ENCODE data around the gene PRM2.

DNA sequence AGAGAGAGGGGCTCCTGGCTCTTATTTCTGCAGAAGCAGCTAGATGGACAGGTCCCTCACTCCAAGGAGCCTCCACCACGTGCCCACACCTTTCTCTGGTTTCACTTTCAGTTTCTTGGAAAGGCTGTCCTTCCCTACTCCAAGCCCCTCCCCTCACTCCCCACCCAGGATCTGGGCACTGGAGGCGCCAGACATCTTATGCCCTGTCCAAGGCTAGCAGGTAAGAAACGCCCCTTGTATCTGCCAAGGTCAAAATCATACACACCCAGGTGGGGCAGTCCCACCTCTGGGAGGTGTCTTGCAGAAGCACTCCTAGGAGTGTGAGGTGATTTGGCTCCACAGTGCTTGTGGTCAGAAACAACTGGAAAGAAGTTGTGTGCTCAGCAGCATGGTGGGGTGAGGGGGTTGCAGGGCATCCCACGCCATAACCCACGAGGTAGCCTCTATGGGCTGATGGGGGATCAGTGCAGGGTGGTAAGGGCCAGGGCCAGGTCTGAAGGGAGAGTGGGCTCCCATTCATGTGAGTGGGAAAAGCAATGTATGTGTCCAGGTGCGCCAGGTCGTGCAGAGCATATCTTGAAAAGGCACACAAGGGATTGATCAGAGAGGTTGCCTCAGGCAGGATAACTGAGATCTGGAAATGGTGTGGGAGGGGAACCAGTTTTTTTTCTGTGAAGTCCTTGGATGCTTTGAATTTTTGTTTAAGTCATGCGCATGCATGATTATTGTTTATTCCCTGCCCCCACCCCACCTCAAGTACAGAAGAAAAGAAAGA lies 36.6 kb upstream of the PRM2 start:
- TF ChIP-seq, protein P1, sequence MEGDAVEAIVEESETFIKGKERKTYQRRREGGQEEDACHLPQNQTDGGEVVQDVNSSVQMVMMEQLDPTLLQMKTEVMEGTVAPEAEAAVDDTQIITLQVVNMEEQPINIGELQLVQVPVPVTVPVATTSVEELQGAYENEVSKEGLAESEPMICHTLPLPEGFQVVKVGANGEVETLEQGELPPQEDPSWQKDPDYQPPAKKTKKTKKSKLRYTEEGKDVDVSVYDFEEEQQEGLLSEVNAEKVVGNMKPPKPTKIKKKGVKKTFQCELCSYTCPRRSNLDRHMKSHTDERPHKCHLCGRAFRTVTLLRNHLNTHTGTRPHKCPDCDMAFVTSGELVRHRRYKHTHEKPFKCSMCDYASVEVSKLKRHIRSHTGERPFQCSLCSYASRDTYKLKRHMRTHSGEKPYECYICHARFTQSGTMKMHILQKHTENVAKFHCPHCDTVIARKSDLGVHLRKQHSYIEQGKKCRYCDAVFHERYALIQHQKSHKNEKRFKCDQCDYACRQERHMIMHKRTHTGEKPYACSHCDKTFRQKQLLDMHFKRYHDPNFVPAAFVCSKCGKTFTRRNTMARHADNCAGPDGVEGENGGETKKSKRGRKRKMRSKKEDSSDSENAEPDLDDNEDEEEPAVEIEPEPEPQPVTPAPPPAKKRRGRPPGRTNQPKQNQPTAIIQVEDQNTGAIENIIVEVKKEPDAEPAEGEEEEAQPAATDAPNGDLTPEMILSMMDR (conservative IDR thresholded peaks at IDR 0.05; ENCODE audit: low read depth in 2 of 2): no peak
- no peak for TF ChIP-seq JUNB (IDR thresholded peaks at IDR 0.05; ENCODE audit: unreplicated experiment)
- TF ChIP-seq STAT1 (IDR thresholded peaks at IDR 0.05; ENCODE audit: unreplicated experiment): no peak
- TF ChIP-seq EZH2phosphoT487 (IDR thresholded peaks at IDR 0.05; ENCODE audit: unreplicated experiment): no peak
- TF ChIP-seq EZH2 (IDR thresholded peaks at IDR 0.05; ENCODE audit: low read depth, unreplicated experiment): no peak
- no peak; the same call in 1 of the 2 replicates for TF ChIP-seq POLR2AphosphoS5 (IDR thresholded peaks at IDR 0.05; ENCODE audit: low read depth)
